HG02885 (cell line): ENCODE results near the gene HMCN1.
"Not testable (repeated sequence)": the region's sequence is repeated elsewhere in the genome, so short reads cannot be mapped to it uniquely, and the experiment has no call there.

Experiments used
- ATAC-seq: cut with Tn5 transposase; IDR thresholded peaks from one replicate; pipeline ENCODE4 v1.9.1; 2021; ENCODE audit warnings: mild to moderate bottlenecking; ENCODE audit not compliant: unreplicated experiment, poor library complexity

Gene HMCN1

GRCh38 chr1:186118724-186119123 lies 384.5 kb downstream of the HMCN1 start:
- ATAC-seq, result no peak

GRCh38 chr1:186122837-186123236 lies 388.6 kb downstream of the HMCN1 start:
- no peak for ATAC-seq

- no peak for ATAC-seq
Observed at GRCh38 chr1:186125035-186125434, 390.8 kb downstream of the HMCN1 start.

- ATAC-seq, result no peak
Observed at GRCh38 chr1:186125511-186125910, 391.3 kb downstream of the HMCN1 start.

- ATAC-seq, result no peak
Observed at GRCh38 chr1:186129758-186130157, 395.6 kb downstream of the HMCN1 start.

- ATAC-seq, result no peak
Observed at GRCh38 chr1:186139115-186139514, 404.9 kb downstream of the HMCN1 start.

GRCh38 chr1:186139701-186140100 lies 405.5 kb downstream of the HMCN1 start:
- ATAC-seq, result no peak

GRCh38 chr1:186142159-186142558 lies 408.0 kb downstream of the HMCN1 start:
- no peak for ATAC-seq

GRCh38 chr1:186142916-186143315 lies 408.7 kb downstream of the HMCN1 start:
- ATAC-seq, result no peak

GRCh38 chr1:186143481-186143880 lies 409.3 kb downstream of the HMCN1 start:
- no peak for ATAC-seq

GRCh38 chr1:186144505-186144904 lies 410.3 kb downstream of the HMCN1 start:
- ATAC-seq, result no peak

GRCh38 chr1:186146974-186147373 lies 412.8 kb downstream of the HMCN1 start:
- ATAC-seq, result no peak

- no peak for ATAC-seq
Observed at GRCh38 chr1:186149591-186149990, 415.4 kb downstream of the HMCN1 start.

- ATAC-seq, result no peak
Observed at GRCh38 chr1:186152227-186152619, 418.0 kb downstream of the HMCN1 start.

- no peak for ATAC-seq
Observed at GRCh38 chr1:186152620-186153239, 418.5 kb downstream of the HMCN1 start.

- no peak for ATAC-seq
Observed at GRCh38 chr1:186154651-186155050, 420.5 kb downstream of the HMCN1 start.

GRCh38 chr1:186155594-186155993 lies 421.4 kb downstream of the HMCN1 start:
- peak; percentile 77 for ATAC-seq

- ATAC-seq, result not testable (repeated sequence)
Observed at GRCh38 chr1:186162895-186163294, 428.7 kb downstream of the HMCN1 start.

GRCh38 chr1:186164773-186165172 lies 430.6 kb downstream of the HMCN1 start:
- ATAC-seq, result no peak

GRCh38 chr1:186165303-186165702 lies 431.1 kb downstream of the HMCN1 start:
- no peak for ATAC-seq

- ATAC-seq, result no peak
Observed at GRCh38 chr1:186167096-186167668, 433.0 kb downstream of the HMCN1 start.

- ATAC-seq, result no peak
Observed at GRCh38 chr1:186175588-186175987, 441.4 kb downstream of the HMCN1 start.
